ENCODE results near the gene WDR70.
"Not testable (repeated sequence)": the region's sequence is repeated elsewhere in the genome, so short reads cannot be mapped to it uniquely, and the experiment has no call there.

WDR70 gene

DNA sequence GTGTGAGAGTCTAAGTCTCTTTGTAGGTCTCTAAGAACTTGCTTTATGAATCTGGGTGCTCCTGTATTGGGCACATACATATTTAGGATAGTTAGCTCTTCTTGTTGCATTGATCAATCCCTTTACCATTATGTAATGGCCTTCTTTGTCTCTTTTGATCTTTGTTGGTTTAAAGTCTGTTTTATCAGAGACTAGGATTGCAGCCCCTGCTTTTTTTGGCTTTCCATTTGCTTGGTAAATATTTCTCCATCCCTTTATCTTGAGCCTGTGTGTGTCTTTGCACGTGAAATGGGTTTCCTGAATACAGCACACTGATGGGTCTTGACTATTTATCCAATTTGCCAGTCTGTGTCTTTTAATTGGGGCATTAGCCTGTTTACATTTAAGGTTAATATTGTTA lies 275.4 kb downstream of the WDR70 start:
- FAIRE-seq, result not testable (repeated sequence)

GRCh38 chr5:37657046-37657445 lies 277.9 kb downstream of the WDR70 start:
- no peak for FAIRE-seq

- no peak for FAIRE-seq
Observed at GRCh38 chr5:37658440-37658839, 279.3 kb downstream of the WDR70 start.

DNA sequence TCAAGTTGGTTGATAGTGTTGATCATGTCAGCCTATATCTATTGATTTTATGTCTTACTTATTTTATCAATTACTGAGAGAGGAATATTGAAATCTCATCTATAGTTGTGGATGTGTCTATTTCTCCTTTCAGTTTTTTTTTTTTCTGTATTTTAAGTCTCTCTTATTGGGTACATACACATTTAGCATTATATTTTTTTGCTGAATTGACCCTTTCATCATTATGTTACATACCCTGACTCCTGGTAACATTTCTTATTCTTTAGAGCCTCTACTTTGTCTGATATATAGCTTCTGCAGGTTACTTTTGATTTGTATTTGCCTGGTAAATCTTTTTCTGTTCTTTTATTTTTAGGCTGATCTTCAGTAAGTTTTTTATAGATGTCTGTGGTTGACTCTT lies 281.2 kb downstream of the WDR70 start:
- no peak for FAIRE-seq

GRCh38 chr5:37661227-37661920 lies 282.3 kb downstream of the WDR70 start:
- FAIRE-seq, result no peak

GRCh38 chr5:37661951-37662350 lies 282.8 kb downstream of the WDR70 start:
- FAIRE-seq, result no peak

DNA sequence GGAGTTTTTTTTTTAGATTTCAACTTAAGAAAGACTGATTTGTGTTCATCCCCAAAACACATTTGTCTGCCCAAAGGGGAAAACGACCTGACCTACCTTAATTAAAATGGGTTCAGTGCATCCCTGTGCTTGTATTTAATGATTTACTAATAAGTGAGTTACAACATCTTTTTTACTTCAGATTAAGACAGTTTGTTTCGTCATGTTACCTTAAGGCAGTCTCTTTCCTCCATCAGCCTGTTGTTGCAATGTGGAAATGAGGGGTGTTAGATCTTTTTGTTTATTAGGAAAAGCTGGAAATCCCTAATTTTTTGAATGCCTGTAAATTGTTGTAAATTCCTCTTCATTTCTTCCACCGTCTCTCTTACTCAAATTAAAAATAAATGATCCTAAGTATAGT lies 283.2 kb downstream of the WDR70 start:
- no peak for FAIRE-seq

GRCh38 chr5:37662789-37663485 lies 283.8 kb downstream of the WDR70 start:
- FAIRE-seq, result no peak

DNA sequence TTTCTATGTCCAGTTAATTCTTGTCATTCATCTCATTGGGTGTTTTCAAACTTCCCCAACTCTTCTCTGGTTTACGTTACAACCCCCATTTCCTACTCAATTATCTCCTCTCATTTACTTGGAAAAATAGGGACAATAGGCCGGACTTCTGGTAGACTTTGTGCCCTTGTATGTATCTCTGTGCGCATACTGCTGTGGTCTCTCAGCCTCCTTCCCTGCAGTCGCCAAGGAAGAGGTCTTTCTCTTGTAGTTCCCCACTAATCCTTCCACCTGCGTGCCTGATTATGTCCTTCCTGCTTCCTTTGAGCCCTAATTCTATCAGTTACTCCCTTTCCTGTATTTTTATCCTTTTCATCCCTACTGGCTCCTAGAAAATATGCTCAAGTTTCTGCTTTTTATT lies 284.4 kb downstream of the WDR70 start:
- no peak for FAIRE-seq

GRCh38 chr5:37664551-37664950 lies 285.4 kb downstream of the WDR70 start:
- no peak for FAIRE-seq

- FAIRE-seq, result no peak
Observed at GRCh38 chr5:37665272-37665671, 286.2 kb downstream of the WDR70 start.

DNA sequence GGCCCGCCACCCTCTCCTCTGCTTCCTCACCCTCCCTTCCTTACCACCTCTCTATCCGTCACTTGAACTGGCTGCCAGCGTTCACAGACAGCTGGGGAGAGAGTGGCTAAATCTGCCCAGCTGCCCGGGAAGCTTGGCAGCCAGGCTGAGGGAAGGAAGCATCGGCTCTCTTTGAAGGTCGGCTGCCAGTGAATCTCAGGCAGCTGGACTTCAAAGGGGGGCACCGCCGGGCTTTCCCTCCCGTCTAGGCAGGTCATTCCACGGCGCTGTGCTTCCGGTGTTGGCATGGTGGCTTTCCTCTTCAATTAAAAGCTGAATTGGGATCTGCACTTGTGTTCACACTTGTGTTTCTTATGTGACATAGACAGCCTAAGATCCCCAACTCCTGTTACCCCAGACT lies 286.8 kb downstream of the WDR70 start:
- no peak for FAIRE-seq

DNA sequence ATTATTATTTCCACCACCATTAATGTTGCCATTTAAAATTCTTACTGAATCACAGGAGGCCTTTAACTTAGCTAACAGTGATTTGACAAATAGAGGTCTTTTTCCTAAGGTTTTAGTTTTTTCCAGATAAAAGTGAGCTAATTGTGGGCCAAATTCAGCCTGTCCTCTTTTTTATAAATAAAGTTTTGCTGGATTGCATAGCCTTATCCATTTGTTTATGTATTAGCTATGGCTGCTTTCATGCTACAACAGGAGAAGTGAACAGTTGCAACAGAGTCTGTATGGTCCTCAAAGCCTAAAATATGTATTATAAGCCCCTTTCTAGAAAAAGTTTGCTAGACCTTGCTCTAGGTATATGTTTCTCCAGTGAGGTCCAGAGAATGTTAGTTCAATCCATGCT lies 288.3 kb downstream of the WDR70 start:
- no peak for FAIRE-seq

GRCh38 chr5:37667846-37668245 lies 288.7 kb downstream of the WDR70 start:
- FAIRE-seq, result no peak

DNA sequence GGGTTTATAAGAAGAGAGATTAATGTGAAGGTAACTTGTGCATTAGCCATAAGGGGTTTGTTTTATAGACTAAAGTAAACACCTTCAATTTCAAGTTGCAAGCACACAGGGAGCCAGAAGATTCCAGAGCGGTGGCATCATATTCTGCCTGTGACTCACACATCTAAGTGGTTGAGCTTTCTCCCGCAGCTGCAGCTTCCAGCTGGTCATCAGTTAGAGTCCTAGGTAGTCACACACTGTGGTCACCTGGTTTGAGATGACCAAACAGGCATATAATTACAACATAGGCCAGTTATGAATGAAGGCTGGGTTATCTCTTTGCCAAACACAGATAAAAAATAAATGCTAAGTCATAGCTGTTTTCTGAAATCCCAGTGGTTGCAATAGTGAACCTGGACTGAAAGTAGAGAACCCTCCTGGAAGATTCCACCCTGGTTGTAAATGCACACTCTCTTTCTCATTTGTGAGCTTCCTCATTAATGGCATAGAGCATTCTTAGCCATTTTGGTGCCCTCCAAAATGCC lies 289.5 kb downstream of the WDR70 start:
- FAIRE-seq, result no peak

DNA sequence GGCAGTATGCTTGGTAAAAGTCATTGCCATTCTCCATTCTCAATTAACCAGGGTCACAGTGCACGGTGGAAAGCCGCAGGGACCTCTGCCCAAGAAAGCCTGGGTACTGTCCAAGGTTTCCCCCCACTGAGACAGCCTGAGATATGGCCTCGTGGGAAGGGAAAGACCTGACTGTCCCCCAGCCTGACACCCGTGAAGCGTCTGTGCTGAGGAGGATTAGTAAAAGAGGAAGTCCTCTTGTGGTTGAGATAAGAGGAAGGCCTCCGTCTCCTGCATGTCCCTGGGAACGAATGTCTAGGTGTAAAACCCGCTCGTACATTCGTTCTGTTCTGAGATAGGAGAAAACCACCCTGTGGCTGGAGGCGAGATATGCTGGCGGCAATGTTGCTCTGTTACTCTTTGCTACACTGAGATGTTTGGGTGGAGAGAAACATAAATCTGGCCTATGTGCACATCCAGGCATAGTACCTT lies 293.0 kb downstream of the WDR70 start:
- FAIRE-seq, result not testable (repeated sequence)

- FAIRE-seq, result not testable (repeated sequence)
Observed at GRCh38 chr5:37674361-37674760, 295.2 kb downstream of the WDR70 start.

GRCh38 chr5:37679326-37679725 lies 300.2 kb downstream of the WDR70 start:
- FAIRE-seq, result not testable (repeated sequence)

GRCh38 chr5:37679903-37680302 lies 300.8 kb downstream of the WDR70 start:
- peak; percentile 9 for FAIRE-seq

GRCh38 chr5:37683072-37683471 lies 304.0 kb downstream of the WDR70 start:
- no peak for FAIRE-seq

DNA sequence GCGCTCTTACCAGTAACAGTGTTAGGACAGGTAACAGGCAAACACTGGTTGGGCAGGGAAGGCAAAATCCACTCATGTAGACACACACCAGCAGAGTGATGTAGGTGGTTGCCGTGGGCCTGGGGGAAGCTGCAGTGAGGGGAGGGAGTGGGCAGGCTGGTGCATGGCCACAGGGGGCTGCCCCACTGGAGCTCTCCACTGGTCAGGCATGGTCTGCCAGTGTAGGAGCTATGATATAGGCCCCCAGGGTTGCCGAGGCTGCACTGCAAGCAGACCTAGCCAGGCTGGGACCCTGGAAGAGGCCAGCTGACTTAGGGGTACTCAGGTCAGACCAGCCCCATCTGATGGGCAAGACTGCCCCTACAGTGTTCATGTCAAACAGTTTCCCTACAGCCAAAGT lies 306.1 kb downstream of the WDR70 start:
- FAIRE-seq, result no peak

GRCh38 chr5:37685816-37686215 lies 306.7 kb downstream of the WDR70 start:
- FAIRE-seq, result no peak

GRCh38 chr5:37688925-37689324 lies 309.8 kb downstream of the WDR70 start:
- not testable (repeated sequence) for FAIRE-seq

DNA sequence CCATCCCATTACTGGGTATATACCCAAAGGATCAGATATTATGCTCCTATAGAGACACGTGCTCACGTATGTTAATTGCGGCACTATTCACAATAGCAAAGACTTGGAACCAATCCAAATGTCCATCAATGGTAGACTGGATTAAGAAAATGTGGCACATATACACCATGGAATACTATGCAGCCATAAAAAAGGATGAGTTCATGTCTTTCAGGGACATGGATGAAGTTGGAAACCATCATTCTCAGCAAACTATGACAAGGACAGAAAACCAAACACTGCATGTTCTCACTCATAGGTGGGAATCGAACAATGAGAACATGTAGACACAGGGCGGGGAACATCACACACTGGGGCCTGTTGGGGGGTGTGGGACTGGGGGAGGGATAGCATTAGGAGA lies 315.2 kb downstream of the WDR70 start:
- not testable (repeated sequence) for FAIRE-seq
